IPS DF 4.7 (cell line): Measurements from ENCODE around the gene EML6.

ENCODE experiments used
- DNase-seq: peaks from one replicate; pipeline ENCODE4 v3.0.0-alpha.2; 2013; ENCODE audit warnings: low spot score; ENCODE audit errors: extremely low read depth

Gene EML6

DNA sequence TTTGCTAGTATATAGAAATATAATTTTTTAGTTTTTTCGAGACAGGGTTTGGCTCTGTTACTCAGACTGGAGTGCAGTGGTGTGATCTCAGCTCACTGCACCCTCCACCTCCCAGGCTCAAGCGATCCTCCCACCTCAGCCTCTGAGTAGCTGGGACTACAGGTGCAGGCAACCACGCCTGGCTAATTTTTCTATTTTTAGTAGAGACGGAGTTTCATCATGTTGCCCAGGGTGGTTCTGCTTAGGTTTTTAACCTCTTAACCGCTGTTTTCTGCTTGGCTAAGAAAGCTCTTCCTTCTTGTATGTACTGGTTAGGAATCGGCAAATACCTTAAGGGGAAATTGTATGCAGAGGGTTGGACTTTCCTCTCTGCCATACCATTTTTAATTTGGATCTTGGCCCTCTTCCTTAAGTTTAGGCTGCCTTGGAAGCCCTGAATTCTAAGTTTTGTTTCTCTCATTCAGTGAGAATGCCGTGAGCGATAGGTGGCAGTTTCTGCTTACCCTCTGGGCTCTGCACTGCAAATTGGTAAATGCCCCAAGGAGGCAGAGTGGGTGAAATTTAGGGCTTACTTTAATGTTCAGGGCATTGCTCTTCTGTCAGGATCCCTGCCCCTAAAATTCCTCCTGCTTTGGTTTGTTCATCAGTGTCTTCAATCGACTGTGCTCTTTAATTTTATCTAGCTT is 32.3 kb downstream of the EML6 start:
- DNase-seq, result no peak

DNA sequence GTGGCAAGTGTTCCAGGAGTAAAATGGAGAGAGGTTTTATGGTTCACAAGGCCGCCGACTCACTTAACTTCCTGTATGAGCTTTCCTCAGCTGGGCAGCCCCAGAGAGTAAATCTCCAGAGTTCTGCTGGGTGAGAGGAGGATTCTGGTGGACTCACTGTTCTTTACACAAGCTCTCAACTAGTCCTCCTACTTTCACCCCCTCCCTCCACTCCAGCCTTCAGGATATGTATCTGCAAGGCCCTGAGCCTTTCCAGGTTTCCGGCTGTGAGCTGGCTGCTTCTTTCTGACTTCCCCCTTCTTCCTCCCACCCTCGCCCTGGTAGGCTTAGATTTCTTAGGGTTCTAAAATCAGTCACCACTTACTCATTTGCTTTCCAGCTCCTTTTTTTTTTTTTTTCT is 34.0 kb downstream of the EML6 start:
- DNase-seq, result no peak

DNA sequence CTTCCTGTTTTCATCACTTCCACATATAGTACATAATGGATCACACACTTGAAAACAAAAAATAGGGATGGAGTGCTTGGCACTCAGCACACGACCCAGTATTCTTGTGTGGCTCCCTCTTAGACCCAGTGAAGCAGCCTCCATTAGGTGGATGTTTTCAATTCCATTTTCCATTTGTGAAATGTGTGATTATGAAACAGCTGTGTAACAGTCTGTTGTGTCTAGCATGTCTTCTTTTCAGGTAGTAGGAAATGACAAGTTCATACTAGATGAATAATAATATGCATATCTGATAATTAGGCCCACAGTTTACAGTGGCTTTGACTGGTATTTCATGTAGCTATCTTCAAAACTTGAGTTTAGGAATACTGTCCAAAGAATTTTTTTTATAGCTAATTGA is 35.5 kb downstream of the EML6 start:
- no peak for DNase-seq

GRCh38 chr2:54760310-54760709 is 36.8 kb downstream of the EML6 start:
- no peak for DNase-seq

DNA sequence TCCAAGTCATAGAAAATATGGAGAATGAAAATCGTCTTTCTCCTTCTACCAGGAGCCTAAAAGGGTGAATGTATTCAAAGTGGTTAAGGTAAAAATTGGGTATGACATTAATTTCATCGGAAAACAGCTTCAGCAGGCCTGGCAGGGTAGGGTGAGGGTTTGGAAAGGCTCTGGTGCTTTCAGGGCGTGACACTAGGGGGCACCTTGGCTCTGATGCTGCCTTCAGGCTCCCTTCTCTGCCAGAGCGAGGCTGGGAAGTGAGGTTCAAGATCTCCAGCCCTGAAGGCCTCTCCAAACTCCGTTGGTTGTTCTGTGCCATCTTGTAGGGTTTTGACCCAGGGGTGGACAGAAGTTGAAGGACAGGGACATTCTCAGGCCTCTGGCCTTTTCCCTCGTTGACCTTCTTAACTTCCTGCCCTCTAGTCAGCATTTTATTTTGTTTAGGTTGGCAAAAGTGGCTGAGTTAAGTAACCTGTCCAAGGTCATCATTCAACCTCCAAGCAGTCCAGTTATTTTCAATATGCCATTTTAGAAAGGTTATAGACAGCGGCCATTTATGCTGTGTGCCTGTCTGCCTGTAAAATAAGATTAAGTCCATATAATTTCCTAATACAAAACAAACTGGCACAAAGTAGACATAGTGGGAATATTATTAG is 40.3 kb downstream of the EML6 start:
- DNase-seq, result no peak

DNA sequence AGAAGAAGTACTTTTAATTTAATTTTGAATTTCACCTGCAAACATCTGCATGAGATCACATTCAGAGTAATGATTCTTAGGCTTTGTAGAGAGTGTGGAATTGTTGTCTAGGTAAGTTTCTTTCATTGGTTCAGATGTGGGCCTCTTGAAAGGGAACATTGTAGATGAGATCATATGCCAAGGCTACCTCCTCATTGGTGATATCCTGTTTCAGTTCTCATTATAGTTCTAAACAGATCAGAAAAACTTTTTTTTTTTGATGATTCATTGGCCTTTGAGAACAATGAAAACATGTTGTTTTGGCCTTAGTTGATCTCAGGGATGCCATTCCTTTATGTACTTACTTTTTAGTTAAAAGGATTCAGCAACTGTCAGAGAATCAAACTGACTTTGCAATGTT is 44.5 kb downstream of the EML6 start:
- DNase-seq, result no peak

DNA sequence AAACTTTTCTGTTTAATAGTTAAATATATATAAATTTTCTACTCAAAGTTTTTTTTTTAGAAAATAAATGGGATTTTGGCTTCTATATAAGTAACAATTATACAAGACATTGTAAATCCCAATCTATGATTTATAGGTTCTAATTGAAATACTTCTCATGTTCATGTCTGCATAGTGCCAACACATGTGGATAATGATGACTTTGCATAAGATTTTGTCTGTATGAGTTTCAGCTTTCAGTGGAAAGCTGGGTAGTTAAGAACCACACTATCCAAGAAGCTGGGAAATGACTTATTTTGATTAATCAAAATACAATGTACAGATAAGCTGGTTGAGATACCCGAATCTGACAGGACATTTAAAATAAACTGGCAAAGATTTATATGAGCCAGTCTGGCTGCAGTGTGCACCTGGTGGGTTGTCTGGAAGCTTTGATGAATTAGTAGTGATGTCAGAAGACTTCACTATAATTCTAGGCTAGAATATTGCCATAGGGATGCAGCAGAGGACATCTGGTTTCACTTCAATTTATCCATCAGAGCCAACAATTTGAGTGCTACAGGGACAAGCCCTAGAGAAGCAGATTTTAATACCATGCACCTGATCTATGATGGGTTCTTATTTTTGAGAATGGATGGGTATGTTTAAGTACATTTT is 45.4 kb downstream of the EML6 start:
- no peak for DNase-seq

DNA sequence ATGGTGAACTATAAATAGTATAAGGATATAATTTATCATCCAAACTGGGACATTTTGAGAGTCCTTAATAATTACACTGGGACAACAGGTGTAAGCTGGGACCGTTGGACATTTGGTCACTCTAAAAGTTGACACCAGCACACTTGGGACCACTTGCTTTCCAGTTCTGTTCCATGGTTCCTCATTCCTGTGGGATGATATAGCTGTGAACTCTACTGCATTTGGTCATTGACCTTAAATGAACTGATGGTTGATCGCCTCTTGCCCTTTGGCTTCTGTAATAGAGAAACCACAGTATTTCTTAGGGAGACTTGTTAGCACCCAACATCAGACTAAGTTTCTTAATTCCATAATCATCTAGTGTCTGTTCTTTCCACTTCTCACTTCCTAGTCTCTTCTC is 46.7 kb downstream of the EML6 start:
- no peak for DNase-seq

DNA sequence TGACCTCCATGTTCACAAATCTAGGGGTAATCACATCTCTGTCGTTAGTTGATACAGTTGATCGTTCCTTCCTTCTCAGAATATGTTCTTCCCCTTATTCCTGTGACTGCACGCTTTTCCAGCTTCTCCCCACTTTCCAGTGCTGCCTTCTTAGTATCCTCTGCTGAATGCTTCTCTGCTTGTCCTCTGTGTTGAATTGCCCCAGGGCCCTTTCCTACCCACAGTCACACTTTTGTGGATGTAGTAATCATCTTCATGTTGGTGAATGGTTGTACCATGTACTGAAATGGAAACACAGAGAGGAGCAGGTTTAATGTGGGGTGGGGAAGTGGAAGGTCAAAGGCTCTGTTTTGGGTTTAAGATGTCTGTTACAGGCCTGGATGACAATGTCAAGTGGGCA is 47.2 kb downstream of the EML6 start:
- DNase-seq, result no peak

GRCh38 chr2:54771166-54771885 is 47.9 kb downstream of the EML6 start:
- DNase-seq, result no peak

- no peak for DNase-seq
These were observed 48.6 kb downstream of the EML6 start for GRCh38 chr2:54772110-54772509.

DNA sequence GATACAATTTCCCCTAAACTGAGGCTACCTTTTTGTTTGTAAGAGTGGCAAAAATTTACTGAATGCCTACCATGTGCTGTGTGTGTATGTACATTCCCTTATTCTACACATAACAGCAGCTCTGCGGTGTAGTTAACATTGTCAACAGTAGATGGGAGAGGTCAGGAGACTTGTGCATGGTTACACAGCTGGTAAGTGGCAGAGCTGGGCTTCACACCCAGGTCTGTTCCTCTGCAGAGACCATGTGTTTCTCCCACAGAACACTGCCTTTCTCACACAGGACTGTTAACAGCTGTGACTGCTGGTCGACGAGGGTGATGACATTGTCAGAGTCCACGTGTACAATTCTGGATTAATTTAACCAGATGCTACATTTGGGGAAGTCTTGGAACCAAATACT is 49.1 kb downstream of the EML6 start:
- no peak for DNase-seq

- no peak for DNase-seq
These were observed 49.8 kb downstream of the EML6 start for GRCh38 chr2:54773233-54773632.

GRCh38 chr2:54773838-54774237 is 50.4 kb downstream of the EML6 start:
- no peak for DNase-seq

- DNase-seq, result no peak
These were observed 52.2 kb downstream of the EML6 start for GRCh38 chr2:54775710-54776109.

- no peak for DNase-seq
These were observed 53.0 kb downstream of the EML6 start for GRCh38 chr2:54776494-54776893.

- DNase-seq, result no peak
These were observed 59.9 kb downstream of the EML6 start for GRCh38 chr2:54783349-54783748.

DNA sequence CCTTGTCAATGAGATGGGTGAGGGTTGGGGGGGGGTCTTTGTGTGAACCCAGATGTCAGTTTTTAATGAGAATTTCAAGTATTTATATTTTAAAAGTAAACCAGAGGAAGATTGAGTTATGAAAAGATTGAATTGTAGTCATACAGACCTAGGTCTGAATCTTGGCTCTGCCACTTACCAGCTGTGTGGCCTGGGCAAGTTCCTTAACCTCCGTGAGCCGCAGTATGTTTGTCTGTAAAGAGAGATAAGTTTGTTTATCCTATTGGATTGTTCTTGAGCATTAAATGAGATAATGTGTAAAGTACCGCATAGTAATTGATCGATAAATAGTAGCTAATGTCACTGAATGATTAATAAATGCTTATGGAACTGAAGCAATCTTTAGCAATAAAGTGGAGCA is 63.8 kb downstream of the EML6 start:
- DNase-seq, result no peak

GRCh38 chr2:54787755-54788366 is 64.4 kb downstream of the EML6 start:
- DNase-seq, result no peak

- no peak for DNase-seq
These were observed 66.4 kb downstream of the EML6 start for GRCh38 chr2:54789878-54790277.

- DNase-seq, result no peak
These were observed 68.4 kb downstream of the EML6 start for GRCh38 chr2:54791831-54792230.

DNA sequence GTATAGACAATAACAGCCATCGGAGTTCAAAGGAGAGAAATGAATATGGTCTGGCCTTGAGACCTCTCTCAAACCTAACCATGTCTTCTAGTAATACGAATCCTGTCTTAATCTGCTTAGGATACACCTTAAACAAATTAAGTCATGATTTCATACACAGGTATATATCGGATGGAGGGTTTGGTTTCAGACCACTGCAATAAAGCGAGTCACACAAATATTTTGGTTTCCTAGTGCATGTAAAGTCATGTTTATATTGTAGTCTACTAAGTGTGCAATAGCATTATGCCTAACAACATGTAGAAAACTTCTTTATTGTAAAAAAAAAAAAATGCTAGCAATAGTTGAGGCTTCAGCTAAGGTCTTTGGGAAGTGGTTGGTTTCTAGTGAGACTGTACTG is 73.8 kb downstream of the EML6 start:
- DNase-seq, result no peak
